ENCODE results near the gene EXOC3L1. TPM values are rescaled to one million over a fixed set of nuclear protein-coding genes. Genes with fewer than 3 reads are reported as not detected.

EXOC3L1 gene
- total and polyA plus RNA-seq, 2 of the 13 experiments (the other 11 are each of a cell fraction or from before 2014, with no cell fraction given): 0.12 TPM; not detected in 1

- TF ChIP-seq SPEN (CRISPR knock-in tag; IDR thresholded peaks at IDR 0.05; ENCODE audit: low read depth) (peak; percentile 78; the same call in 1 of the 2 replicates), MIER2 (CRISPR knock-in tag; IDR thresholded peaks at IDR 0.05) (no peak), ZNF713 (CRISPR knock-in tag; IDR thresholded peaks at IDR 0.05) (no peak), SMAD9 (CRISPR knock-in tag; IDR thresholded peaks at IDR 0.05) (no peak), ZNF142 (CRISPR knock-in tag; IDR thresholded peaks at IDR 0.05) (peak; percentile 76), REPIN1 (CRISPR knock-in tag; IDR thresholded peaks at IDR 0.05; ENCODE audit: borderline replicate concordance, low read depth) (peak; percentile 74; the same call in 1 of the 2 replicates), ZNF646 (CRISPR knock-in tag; IDR thresholded peaks at IDR 0.05) (no peak), ONECUT2 (CRISPR knock-in tag; IDR thresholded peaks at IDR 0.05) (no peak), CCAR2 (optimal IDR thresholded peaks at IDR 0.05; ENCODE audit: low read depth, low read length) (no peak), ZNF446 (CRISPR knock-in tag; IDR thresholded peaks at IDR 0.05) (no peak), FIP1L1 (IDR thresholded peaks at IDR 0.05; ENCODE audit: borderline replicate concordance, insufficient read depth, low read depth, low read length) (no peak), MAFF (IDR thresholded peaks at IDR 0.05; ENCODE audit: low read depth, low read length) (no peak), ZBTB33 (CRISPR knock-in tag; IDR thresholded peaks at IDR 0.05) (peak; percentile 49; the same call in 1 of the 2 replicates), SP5 (CRISPR knock-in tag; IDR thresholded peaks at IDR 0.05; ENCODE audit: borderline replicate concordance, low read depth) (0 out of 2 replicates have a peak, but pooled peaks have one; percentile 6)
These were observed 34.4 kb downstream of the EXOC3L1 start (continued) for GRCh38 chr16:67155295-67156142.

Measured in HepG2 (cell line).